Kidney epithelial cell (primary cell): ENCODE measurements around the gene TBC1D2B. TPM values are rescaled to one million over a fixed set of nuclear protein-coding genes. Genes with fewer than 3 reads are reported as not detected.

Experiments used
- DNase-seq: peaks from one replicate; pipeline ENCODE4 v3.0.0-alpha.2; 2010; ENCODE audit warnings: low read depth
- H3K27me3 ChIP-seq: 2 replicates; pipeline ENCODE4 v1.6.0; 2011; ENCODE audit warnings: low read length; ENCODE audit not compliant: control insufficient read depth, insufficient read depth
- H3K36me3 ChIP-seq: 2 replicates; pipeline ENCODE4 v1.5.1; 2011; ENCODE audit warnings: low read length; ENCODE audit not compliant: control insufficient read depth, insufficient read depth
- H3K4me3 ChIP-seq: 2 replicates; pipeline ENCODE4 v1.5.1; 2011; ENCODE audit warnings: low read depth, mild to moderate bottlenecking, control low read depth, low read length
- total RNA-seq: library from RNA; depleted of rRNA; stranded (reverse); fragments of >200 nt; gene quantifications from 2 replicates; pipeline ENCODE4 v1.2.3, GENCODE V29; 2015
- TF ChIP-seq, protein P1 (sequence below): IDR thresholded peaks from 2 replicates; pipeline ENCODE4 v1.5.1; 2011; ENCODE audit warnings: mild to moderate bottlenecking, moderate library complexity, low read length, control low read depth, inconsistent platforms; ENCODE audit not compliant: insufficient read depth, poor library complexity, severe bottlenecking

Gene TBC1D2B
- total RNA-seq, 1 donor from 2014 or later, result 29.0 TPM

DNA sequence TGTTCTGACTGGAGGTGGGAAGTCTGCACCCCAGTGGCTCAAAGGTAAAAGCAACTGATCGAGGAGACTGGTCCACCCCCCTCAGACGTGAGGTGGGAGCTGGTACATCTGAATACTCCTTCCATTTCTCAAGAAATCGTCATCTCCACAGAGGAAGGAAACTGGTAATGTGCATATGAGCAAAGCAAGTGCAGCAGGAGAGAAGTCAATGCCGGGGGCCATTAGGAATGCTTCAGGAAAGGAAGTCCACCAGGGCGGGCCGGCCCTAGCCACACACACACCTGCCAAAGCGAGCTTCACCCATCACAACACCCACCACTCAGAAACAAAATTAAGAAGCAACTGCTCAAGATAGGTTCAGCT, 8.5 kb downstream of the TBC1D2B start:
- Histone ChIP-seq H3K27me3 (no peaks in the 10 kb centered on the region), H3K4me3 (no peak overlapping the region), H3K36me3 (no peaks in the 10 kb centered on the region)
- DNase-seq, result no peak
- TF ChIP-seq, protein P1, sequence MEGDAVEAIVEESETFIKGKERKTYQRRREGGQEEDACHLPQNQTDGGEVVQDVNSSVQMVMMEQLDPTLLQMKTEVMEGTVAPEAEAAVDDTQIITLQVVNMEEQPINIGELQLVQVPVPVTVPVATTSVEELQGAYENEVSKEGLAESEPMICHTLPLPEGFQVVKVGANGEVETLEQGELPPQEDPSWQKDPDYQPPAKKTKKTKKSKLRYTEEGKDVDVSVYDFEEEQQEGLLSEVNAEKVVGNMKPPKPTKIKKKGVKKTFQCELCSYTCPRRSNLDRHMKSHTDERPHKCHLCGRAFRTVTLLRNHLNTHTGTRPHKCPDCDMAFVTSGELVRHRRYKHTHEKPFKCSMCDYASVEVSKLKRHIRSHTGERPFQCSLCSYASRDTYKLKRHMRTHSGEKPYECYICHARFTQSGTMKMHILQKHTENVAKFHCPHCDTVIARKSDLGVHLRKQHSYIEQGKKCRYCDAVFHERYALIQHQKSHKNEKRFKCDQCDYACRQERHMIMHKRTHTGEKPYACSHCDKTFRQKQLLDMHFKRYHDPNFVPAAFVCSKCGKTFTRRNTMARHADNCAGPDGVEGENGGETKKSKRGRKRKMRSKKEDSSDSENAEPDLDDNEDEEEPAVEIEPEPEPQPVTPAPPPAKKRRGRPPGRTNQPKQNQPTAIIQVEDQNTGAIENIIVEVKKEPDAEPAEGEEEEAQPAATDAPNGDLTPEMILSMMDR, result no peak

DNA sequence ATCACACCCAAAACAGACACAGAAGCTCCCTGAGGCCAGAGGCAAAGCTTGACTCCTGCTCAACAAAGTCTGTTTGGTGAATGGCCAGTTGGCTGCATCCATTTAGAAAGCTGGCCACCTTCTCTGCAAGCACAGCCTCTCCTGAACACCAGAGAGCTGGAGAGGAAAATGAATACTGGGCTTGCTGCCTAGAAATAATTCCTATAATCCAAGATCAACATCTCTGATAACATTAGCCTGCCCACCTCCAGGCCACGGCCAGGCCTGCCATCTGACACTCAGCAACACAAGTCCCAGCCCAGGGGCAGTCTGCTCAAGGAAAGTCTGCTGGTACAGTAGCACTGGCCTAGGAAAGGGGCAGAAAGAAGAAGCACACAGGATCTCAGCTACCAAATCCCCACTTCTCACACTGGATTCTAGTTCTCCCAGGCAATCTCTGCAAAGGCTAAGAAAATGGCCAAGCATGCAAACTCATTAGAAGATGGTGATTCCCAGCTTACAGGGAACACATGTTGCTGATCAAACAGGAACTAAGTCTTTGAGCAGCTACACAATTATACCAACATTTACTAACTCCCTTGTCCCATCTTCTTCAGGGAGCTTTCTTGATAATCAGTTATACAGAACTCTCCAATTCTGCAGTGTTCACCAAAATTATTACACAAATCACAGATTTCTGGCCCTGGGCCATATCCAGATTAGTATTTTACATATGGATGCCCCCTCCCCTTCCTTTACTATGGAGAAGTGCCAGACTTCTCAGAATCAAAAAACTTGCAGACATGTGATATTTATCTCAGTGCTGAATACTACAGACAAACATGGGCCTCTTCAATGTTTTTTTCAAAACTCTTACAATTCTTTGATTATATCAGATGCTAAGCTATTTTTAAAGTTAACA, 9.9 kb downstream of the TBC1D2B start:
- TF ChIP-seq, protein P1, result no peak
- H3K4me3 ChIP-seq, result no peak overlapping the region
- H3K27me3 ChIP-seq, result no peaks in the 10 kb centered on the region
- DNase-seq, result no peak
- no peaks in the 10 kb centered on the region for H3K36me3 ChIP-seq

GRCh38 chr15:78065973-78066946, 11.3 kb downstream of the TBC1D2B start:
- no peak overlapping the region for H3K4me3 ChIP-seq
- DNase-seq, result no peak
- H3K36me3 ChIP-seq, result no peaks in the 10 kb centered on the region
- no peaks in the 10 kb centered on the region for H3K27me3 ChIP-seq
- TF ChIP-seq, protein P1, result no peak

DNA sequence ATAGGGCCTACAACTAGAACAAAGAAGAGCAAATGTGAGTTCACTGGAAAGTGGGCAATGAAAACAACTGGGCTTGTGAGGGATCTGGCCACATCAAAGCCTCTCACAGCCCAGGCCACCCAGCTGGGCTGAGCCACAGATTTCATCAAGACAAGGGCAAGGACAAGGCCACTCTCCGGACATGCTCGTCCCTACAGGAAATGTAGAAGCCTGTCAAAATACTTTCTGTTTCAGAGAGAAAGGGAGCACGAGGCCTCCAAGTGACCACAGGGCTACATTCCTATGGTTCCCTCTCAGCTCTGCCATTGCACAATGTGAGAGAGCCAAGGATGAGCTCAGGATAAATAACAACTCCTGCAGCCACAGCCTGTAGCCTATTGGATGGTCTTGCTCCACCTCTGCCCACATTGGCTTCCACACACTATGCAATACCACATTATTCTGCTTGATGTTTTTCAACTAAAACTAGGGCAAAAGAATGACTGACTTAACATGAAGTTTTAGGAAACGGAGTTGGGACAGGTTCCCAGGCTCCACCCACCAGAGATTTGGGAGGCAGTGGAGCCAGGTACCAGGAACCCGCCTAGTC, 12.1 kb downstream of the TBC1D2B start:
- TF ChIP-seq, protein P1, result no peak
- Histone ChIP-seq H3K27me3 (no peaks in the 10 kb centered on the region), H3K36me3 (no peaks in the 10 kb centered on the region), H3K4me3 (no peak overlapping the region)
- peak; percentile 93 for DNase-seq

GRCh38 chr15:78064544-78064943, 13.0 kb downstream of the TBC1D2B start:
- Histone ChIP-seq H3K36me3 (no peaks in the 10 kb centered on the region), H3K4me3 (no peak overlapping the region), H3K27me3 (no peaks in the 10 kb centered on the region)
- no peak for DNase-seq
- TF ChIP-seq, protein P1, result no peak
